H1 (cell line): ENCODE measurements around the gene PIK3C2G.

ENCODE experiments used
- CTCF ChIP-seq, 3 experiments: IDR thresholded peaks; 1 replicate in 2 of 3; 2 replicates in 1 of 3; pipeline versions ENCODE4 v1.5.1 to v1.6.1; 2011; ENCODE audit warnings: low read length in 3 of 3, mild to moderate bottlenecking in 3 of 3, inconsistent platforms in 2 of 3, low read depth in 1 of 3, moderate library complexity in 1 of 3; ENCODE audit not compliant: insufficient read depth in 1 of 3; ENCODE audit errors: control extremely low read depth in 1 of 3
- EZH2 ChIP-seq: fragments of 200-600 bp; sonication (generic); IDR thresholded peaks from 2 replicates; pipeline ENCODE4 v1.7.1; 2012; ENCODE audit warnings: low read depth, mild to moderate bottlenecking, moderate library complexity, low read length, inconsistent platforms; ENCODE audit not compliant: severe bottlenecking
- USF2 ChIP-seq: IDR thresholded peaks from 2 replicates; pipeline ENCODE4 v1.6.1; 2011; ENCODE audit warnings: low read length, improper control_type of control experiment

- TF ChIP-seq EZH2 (no peak), CTCF (IDR thresholded peaks at IDR 0.05; ENCODE audit: control extremely low read depth in 1 of 3, insufficient read depth in 1 of 3, low read depth in 1 of 3, low read length in 3 of 3) (no peak), USF2 (no peak)
Observed at GRCh38 chr12:18676141-18676540, 414.8 kb downstream of the PIK3C2G start.
